ENCODE data around the gene PFKP. TPM values are rescaled to one million over a fixed set of nuclear protein-coding genes. Genes with fewer than 3 reads are reported as not detected.

PFKP gene
- total RNA-seq, 2 donors from 2014 or later = 17.4 to 39.6 TPM

DNA sequence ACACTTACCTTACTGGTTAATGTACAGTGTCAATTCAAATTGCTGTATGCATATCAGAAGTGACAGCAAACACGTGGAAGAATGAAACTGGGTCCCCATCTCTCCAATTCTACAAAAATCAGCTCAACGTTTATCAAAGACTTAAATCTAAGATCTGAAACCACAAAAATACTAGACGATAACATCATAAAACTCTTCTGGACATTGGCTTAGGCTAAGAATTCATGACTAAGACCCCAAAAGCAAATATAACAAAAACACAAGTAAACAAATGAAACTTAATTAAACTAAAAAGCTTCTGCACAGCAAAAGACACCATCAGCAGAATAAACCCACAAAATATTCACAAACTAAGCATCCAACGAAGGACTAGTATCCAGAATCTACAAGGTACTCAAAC lies 35.9 kb upstream of the PFKP start:
- no peaks in the 10 kb centered on the region for H3K36me3 ChIP-seq (replicated peaks in 1 of 2; ENCODE audit: insufficient read depth in 1 of 2, low read depth in 2 of 2)
- WGBS, 2 donors = 46 to 54% methylated on average over 4 of the region's 4 CpGs
- H3K4me3 ChIP-seq = no peak overlapping the region
- intact Hi-C loops (cut with DNase I) = no loop called here
- DNase-seq = no peak
- TF ChIP-seq, protein P1, sequence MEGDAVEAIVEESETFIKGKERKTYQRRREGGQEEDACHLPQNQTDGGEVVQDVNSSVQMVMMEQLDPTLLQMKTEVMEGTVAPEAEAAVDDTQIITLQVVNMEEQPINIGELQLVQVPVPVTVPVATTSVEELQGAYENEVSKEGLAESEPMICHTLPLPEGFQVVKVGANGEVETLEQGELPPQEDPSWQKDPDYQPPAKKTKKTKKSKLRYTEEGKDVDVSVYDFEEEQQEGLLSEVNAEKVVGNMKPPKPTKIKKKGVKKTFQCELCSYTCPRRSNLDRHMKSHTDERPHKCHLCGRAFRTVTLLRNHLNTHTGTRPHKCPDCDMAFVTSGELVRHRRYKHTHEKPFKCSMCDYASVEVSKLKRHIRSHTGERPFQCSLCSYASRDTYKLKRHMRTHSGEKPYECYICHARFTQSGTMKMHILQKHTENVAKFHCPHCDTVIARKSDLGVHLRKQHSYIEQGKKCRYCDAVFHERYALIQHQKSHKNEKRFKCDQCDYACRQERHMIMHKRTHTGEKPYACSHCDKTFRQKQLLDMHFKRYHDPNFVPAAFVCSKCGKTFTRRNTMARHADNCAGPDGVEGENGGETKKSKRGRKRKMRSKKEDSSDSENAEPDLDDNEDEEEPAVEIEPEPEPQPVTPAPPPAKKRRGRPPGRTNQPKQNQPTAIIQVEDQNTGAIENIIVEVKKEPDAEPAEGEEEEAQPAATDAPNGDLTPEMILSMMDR (IDR thresholded peaks at IDR 0.05) = no peak
- TF ChIP-seq POLR2A (IDR thresholded peaks at IDR 0.05) = no peak
- no peaks in the 10 kb centered on the region for H3K9me3 ChIP-seq
- no peaks in the 10 kb centered on the region for H3K27me3 ChIP-seq
- ATAC-seq = no peak
- H3K4me1 ChIP-seq = no peaks in the 10 kb centered on the region
- H3K27ac ChIP-seq = no peak overlapping the region

- TF ChIP-seq, protein P1 (IDR thresholded peaks at IDR 0.05) = no peak
- TF ChIP-seq POLR2A (IDR thresholded peaks at IDR 0.05) = no peak
- WGBS, 2 donors = 54 to 57% methylated on average over 5 of the region's 5 CpGs
- intact Hi-C loops (cut with DNase I) = no loop called here
- Histone ChIP-seq H3K9me3 (no peaks in the 10 kb centered on the region), H3K27me3 (no peaks in the 10 kb centered on the region), H3K36me3 (replicated peaks in 1 of 2; ENCODE audit: insufficient read depth in 1 of 2, low read depth in 2 of 2) (no peaks in the 10 kb centered on the region), H3K4me1 (no peaks in the 10 kb centered on the region), H3K27ac (no peak overlapping the region), H3K4me3 (no peak overlapping the region)
- no peak for DNase-seq
- ATAC-seq = no peak
Measured at GRCh38 chr10:3033925-3034324, 33.4 kb upstream of the PFKP start.

DNA sequence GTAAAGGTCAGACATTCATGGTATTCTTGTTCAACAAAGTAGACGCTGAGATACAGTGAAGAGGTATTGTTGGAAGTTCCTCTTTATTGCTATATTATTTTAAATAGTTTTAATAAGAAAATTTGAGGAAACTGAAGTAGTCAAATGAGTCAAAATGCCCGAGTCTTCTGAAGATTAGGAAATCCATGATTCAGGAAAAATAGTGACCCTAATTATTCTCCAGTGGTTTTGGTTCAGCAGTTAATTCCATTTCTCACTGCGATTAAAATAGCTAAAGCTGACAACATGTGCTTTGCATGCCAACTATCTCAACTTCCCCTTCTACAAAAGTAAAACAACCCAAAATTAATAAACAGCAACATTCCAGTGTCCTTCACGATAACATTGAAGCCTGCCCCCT lies 32.7 kb upstream of the PFKP start:
- no peaks in the 10 kb centered on the region for H3K36me3 ChIP-seq (replicated peaks in 1 of 2; ENCODE audit: insufficient read depth in 1 of 2, low read depth in 2 of 2)
- ATAC-seq (no peak), DNase-seq (no peak)
- no peak overlapping the region for H3K4me3 ChIP-seq
- no peaks in the 10 kb centered on the region for H3K4me1 ChIP-seq
- TF ChIP-seq, protein P1 (IDR thresholded peaks at IDR 0.05) = no peak
- TF ChIP-seq POLR2A (IDR thresholded peaks at IDR 0.05) = no peak
- no peak overlapping the region for H3K27ac ChIP-seq
- intact Hi-C loops (cut with DNase I) = no loop called here
- no peaks in the 10 kb centered on the region for H3K27me3 ChIP-seq
- 53 to 60% methylated on average over 4 of the region's 4 CpGs for WGBS, 2 donors
- H3K9me3 ChIP-seq = no peaks in the 10 kb centered on the region

DNA sequence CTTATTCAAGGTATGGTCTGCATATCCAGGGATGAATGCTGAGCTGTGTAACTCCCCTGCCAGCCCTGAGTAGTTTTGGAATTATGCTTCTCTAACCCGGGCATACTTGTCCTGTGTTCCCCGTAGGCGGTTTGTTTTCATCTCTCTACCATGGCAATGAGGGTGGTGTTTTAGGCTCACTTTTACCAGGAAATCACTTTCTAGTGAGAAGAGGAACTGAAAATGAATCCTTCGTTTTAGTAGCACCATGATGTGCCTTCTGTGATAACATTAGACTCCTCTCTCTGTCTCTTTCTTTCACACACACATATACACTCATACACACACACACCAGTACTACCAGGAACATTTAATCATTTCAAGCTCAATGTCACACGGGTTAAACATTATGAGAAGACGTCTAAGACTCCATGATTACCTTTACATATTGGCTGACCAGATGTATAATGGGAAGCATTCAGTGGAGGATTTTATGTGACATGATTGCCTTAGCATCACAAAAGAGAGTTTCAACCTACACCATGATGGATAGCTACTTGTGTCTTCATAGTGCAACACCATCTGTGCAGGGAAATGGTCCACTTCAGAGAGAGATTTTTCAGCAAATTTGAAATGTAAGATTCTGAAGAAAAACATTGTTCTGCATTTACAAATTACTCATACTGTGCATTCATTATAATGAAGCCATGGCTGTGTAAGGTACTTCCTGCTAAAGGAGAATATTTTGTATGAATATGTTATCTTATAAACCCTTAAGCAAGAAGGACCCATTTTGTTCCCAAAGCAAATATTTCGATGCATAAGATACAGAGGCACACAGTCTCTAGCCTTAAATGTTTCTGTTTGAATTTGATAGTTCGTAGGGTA lies 31.0 kb upstream of the PFKP start:
- Histone ChIP-seq H3K4me1 (no peaks in the 10 kb centered on the region), H3K27me3 (no peaks in the 10 kb centered on the region), H3K4me3 (no peak overlapping the region), H3K36me3 (replicated peaks in 1 of 2; ENCODE audit: insufficient read depth in 1 of 2, low read depth in 2 of 2) (no peaks in the 10 kb centered on the region), H3K9me3 (no peaks in the 10 kb centered on the region), H3K27ac (no peak overlapping the region)
- no peak for DNase-seq
- 41 to 44% methylated on average over 8 of the region's 8 CpGs for WGBS, 2 donors
- ATAC-seq = no peak
- TF ChIP-seq, protein P1 (IDR thresholded peaks at IDR 0.05) = no peak
- TF ChIP-seq POLR2A (IDR thresholded peaks at IDR 0.05) = no peak
- intact Hi-C loops (cut with DNase I) = no loop called here

- H3K27ac ChIP-seq = no peak overlapping the region
- H3K36me3 ChIP-seq (replicated peaks in 1 of 2; ENCODE audit: insufficient read depth in 1 of 2, low read depth in 2 of 2) = no peaks in the 10 kb centered on the region
- H3K4me1 ChIP-seq = no peaks in the 10 kb centered on the region
- TF ChIP-seq, protein P1 (IDR thresholded peaks at IDR 0.05) = no peak
- no peak for TF ChIP-seq POLR2A (IDR thresholded peaks at IDR 0.05)
- intact Hi-C loops (cut with DNase I) = no loop called here
- no peaks in the 10 kb centered on the region for H3K27me3 ChIP-seq
- no peaks in the 10 kb centered on the region for H3K9me3 ChIP-seq
- no peak for ATAC-seq
- 66 to 72% methylated on average over 4 of the region's 4 CpGs for WGBS, 2 donors
- no peak for DNase-seq
- H3K4me3 ChIP-seq = no peak overlapping the region
Measured at GRCh38 chr10:3037182-3037581, 30.2 kb upstream of the PFKP start.
